ENCODE measurements around the gene NID1.
"Not testable (repeated sequence)": the region's sequence is repeated elsewhere in the genome, so short reads cannot be mapped to it uniquely, and the experiment has no call there.

NID1 gene

DNA sequence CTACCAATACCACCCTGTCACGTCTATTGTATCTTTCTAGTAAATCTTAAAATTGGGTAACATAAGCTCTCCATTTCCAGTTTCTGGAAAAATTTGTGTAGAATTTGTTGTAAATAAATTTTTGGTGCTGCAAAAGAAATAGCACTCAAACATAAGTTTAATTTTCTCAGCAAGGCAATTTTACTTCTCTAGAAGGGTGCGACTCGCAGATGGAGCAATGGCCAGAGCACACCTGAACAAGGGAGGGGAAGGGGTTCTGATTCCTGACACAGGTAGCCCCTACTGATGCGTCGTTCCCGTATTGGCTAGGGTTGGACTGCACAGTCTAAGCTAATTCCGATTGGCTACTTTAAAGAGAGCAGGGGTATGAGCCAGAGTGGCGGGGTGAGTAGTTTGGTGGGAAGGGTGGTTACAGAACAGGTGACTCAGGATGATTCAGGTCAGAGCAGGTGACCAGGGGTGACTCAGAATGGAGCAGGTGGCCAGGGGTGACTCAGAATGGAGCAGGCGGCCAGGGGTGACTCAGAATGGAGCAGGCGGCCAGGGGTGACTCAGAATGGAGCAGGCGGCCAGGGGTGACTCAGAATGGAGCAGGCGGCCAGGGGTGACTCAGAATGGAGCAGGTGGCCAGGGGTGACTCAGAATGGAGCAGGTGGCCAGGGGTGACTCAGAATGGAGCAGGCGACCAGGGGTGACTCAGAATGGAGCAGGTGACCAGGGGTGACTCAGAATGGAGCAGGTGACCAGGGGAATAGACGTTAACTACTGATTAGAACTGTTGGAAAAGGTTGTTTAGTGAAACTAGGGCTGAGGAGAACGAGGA, 32.0 kb upstream of the NID1 start:
- H3K27ac ChIP-seq (replicated peaks); H3K27me3 ChIP-seq (ENCODE audit: insufficient read depth, poor library complexity, severe bottlenecking); H3K4me3 ChIP-seq (replicated peaks; ENCODE audit: insufficient read depth, low read length): not testable (repeated sequence)
- peak; percentile 77 to 100 for DNase-seq (ENCODE audit: low read depth in 1 of 2, low spot score in 1 of 2)
- peak; percentile 72; the same call in 1 of the 2 replicates for TF ChIP-seq POLR2AphosphoS5 (IDR thresholded peaks at IDR 0.05; ENCODE audit: low read depth)

DNA sequence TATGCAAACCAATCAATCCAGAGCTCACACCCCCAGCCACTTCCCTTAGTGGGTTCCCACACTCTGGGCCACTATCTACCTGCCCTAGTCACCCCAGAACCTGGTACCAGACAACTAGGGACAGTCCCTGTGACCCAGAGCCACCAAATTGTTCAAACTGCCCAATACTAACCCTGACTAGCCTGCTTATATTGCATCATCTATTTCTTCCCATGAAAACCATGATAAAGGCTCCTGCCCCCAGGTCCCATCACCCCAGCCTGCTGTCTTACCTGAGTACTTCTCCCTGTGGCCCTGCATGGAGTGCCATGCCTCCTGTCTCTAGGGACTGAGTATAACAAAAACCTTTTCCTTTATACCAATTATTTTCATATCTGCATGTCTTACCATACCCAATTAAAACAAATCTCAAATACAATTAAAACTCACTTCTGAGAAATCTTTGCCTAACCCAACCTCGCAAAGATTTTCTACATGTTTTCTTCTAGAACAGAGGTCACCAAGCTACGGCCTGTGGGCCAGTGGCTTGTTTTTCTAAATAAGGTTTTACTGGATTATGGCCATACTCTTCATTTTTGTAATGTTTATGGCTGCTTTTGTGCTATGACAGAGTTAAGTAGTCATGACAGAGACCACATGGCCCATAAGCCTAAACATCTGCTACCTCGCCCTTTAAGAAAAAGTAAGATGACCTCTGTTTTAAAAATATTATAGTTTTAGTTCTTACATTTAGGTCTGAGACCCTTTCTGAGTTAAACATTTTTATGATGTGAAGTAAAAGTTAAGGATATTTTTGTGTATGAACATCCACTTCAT, 31.0 kb upstream of the NID1 start:
- Histone ChIP-seq H3K4me3 (replicated peaks; ENCODE audit: insufficient read depth, low read length) (no peak overlapping the region), H3K27me3 (ENCODE audit: insufficient read depth, poor library complexity, severe bottlenecking) (no peaks in the 10 kb centered on the region), H3K27ac (replicated peaks) (no peak overlapping the region)
- DNase-seq (ENCODE audit: low read depth in 1 of 2, low spot score in 1 of 2), result no peak
- TF ChIP-seq POLR2AphosphoS5 (IDR thresholded peaks at IDR 0.05; ENCODE audit: low read depth) (no peak), GABPA (IDR thresholded peaks at IDR 0.05; ENCODE audit: low read depth) (no peak), SPI1 (IDR thresholded peaks at IDR 0.05; ENCODE audit: borderline replicate concordance, low read depth) (no peak)
- TF ChIP-seq, protein P1, sequence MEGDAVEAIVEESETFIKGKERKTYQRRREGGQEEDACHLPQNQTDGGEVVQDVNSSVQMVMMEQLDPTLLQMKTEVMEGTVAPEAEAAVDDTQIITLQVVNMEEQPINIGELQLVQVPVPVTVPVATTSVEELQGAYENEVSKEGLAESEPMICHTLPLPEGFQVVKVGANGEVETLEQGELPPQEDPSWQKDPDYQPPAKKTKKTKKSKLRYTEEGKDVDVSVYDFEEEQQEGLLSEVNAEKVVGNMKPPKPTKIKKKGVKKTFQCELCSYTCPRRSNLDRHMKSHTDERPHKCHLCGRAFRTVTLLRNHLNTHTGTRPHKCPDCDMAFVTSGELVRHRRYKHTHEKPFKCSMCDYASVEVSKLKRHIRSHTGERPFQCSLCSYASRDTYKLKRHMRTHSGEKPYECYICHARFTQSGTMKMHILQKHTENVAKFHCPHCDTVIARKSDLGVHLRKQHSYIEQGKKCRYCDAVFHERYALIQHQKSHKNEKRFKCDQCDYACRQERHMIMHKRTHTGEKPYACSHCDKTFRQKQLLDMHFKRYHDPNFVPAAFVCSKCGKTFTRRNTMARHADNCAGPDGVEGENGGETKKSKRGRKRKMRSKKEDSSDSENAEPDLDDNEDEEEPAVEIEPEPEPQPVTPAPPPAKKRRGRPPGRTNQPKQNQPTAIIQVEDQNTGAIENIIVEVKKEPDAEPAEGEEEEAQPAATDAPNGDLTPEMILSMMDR (IDR thresholded peaks at IDR 0.05; ENCODE audit: insufficient read depth, low read length), result no peak
- TF ChIP-seq, protein P2, sequence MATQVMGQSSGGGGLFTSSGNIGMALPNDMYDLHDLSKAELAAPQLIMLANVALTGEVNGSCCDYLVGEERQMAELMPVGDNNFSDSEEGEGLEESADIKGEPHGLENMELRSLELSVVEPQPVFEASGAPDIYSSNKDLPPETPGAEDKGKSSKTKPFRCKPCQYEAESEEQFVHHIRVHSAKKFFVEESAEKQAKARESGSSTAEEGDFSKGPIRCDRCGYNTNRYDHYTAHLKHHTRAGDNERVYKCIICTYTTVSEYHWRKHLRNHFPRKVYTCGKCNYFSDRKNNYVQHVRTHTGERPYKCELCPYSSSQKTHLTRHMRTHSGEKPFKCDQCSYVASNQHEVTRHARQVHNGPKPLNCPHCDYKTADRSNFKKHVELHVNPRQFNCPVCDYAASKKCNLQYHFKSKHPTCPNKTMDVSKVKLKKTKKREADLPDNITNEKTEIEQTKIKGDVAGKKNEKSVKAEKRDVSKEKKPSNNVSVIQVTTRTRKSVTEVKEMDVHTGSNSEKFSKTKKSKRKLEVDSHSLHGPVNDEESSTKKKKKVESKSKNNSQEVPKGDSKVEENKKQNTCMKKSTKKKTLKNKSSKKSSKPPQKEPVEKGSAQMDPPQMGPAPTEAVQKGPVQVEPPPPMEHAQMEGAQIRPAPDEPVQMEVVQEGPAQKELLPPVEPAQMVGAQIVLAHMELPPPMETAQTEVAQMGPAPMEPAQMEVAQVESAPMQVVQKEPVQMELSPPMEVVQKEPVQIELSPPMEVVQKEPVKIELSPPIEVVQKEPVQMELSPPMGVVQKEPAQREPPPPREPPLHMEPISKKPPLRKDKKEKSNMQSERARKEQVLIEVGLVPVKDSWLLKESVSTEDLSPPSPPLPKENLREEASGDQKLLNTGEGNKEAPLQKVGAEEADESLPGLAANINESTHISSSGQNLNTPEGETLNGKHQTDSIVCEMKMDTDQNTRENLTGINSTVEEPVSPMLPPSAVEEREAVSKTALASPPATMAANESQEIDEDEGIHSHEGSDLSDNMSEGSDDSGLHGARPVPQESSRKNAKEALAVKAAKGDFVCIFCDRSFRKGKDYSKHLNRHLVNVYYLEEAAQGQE (IDR thresholded peaks at IDR 0.05; ENCODE audit: insufficient replicate concordance, low read depth), result no peak

DNA sequence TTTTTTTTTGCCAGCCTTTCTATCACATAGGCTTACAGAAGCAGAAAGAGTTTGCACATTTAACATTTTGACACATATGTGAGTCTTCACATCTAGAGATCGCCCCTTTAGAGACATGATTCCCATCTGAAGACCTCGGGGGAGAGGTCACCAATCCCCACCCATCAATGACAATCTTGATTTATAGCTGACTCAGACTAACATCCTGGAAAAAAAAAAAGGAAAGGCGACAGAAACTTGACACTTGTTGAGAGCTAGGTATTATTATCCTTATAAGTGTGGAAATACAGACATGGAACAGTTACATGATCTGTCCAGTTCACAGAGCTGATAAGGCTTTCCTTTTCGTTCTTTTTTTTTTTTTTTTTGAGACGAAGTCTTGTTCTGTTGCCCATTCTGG, 28.0 kb upstream of the NID1 start:
- DNase-seq (ENCODE audit: low read depth in 1 of 2, low spot score in 1 of 2), result no peak
- TF ChIP-seq SPI1 (IDR thresholded peaks at IDR 0.05; ENCODE audit: borderline replicate concordance, low read depth) (no peak), POLR2AphosphoS5 (IDR thresholded peaks at IDR 0.05; ENCODE audit: low read depth) (no peak), GABPA (IDR thresholded peaks at IDR 0.05; ENCODE audit: low read depth) (no peak)
- TF ChIP-seq, protein P2 (IDR thresholded peaks at IDR 0.05; ENCODE audit: insufficient replicate concordance, low read depth), result no peak
- TF ChIP-seq, protein P1 (IDR thresholded peaks at IDR 0.05; ENCODE audit: insufficient read depth, low read length), result no peak
- Histone ChIP-seq H3K27me3 (ENCODE audit: insufficient read depth, poor library complexity, severe bottlenecking) (no peaks in the 10 kb centered on the region), H3K27ac (replicated peaks) (no peak overlapping the region), H3K4me3 (replicated peaks; ENCODE audit: insufficient read depth, low read length) (no peak overlapping the region)

DNA sequence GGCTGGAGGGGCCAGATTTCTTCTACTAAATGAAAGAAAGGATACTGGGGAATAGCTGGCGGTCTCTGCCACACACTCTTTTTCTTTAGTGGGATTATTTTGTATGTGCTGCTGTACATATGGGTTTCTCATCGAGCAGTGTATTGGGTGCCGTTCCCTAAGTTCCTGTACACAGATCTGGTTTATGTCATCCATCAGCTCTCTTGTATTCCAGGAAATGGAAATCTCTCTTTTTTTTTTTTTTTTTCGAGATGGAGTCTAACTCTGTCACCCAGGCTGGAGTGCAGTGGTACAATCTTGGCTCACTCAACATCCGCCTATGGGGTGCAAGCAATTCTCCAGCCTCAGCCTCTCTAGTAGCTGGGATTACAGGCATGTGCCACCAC, 27.0 kb upstream of the NID1 start:
- no peak overlapping the region for H3K27ac ChIP-seq (replicated peaks)
- TF ChIP-seq POLR2AphosphoS5 (IDR thresholded peaks at IDR 0.05; ENCODE audit: low read depth) (no peak), GABPA (IDR thresholded peaks at IDR 0.05; ENCODE audit: low read depth) (no peak), SPI1 (IDR thresholded peaks at IDR 0.05; ENCODE audit: borderline replicate concordance, low read depth) (no peak)
- TF ChIP-seq, protein P1 (IDR thresholded peaks at IDR 0.05; ENCODE audit: insufficient read depth, low read length), result no peak
- TF ChIP-seq, protein P2 (IDR thresholded peaks at IDR 0.05; ENCODE audit: insufficient replicate concordance, low read depth), result no peak
- no peak for DNase-seq (ENCODE audit: low read depth in 1 of 2, low spot score in 1 of 2)
- H3K4me3 ChIP-seq (replicated peaks; ENCODE audit: insufficient read depth, low read length), result no peak overlapping the region
- H3K27me3 ChIP-seq (ENCODE audit: insufficient read depth, poor library complexity, severe bottlenecking), result no peaks in the 10 kb centered on the region

Measured in HL-60 (cell line).